GM23338 (cell line): Measurements from ENCODE around the gene FCHSD2. TPM values are rescaled to one million over a fixed set of nuclear protein-coding genes. Genes with fewer than 3 reads are reported as not detected.

Source experiments
- ATAC-seq: fragments of 200-7000 bp; cut with Tn5 transposase; 3 replicates; pipeline ENCODE4 v1.9.1; 2020
- DNase-seq: peaks from one replicate; pipeline ENCODE4 v3.0.0-alpha.2; 2015; ENCODE audit warnings: low spot score
- H2AFZ ChIP-seq: fragments of 200-600 bp; sonication (generic); 2 replicates; pipeline ENCODE4 v1.8.0; 2016; ENCODE audit warnings: antibody characterized with exemption, mild to moderate bottlenecking, moderate library complexity
- H3F3A ChIP-seq: fragments of 200-600 bp; sonication (generic); replicated peaks from 2 replicates; pipeline ENCODE4 v1.8.0; 2017; ENCODE audit warnings: antibody characterized with exemption, mixed run types, low read depth
- H3K27ac ChIP-seq: fragments of 200-600 bp; sonication (generic); 2 replicates; pipeline ENCODE4 v1.6.1; 2016; ENCODE audit warnings: low read depth
- H3K27me3 ChIP-seq: fragments of 200-600 bp; sonication (generic); 2 replicates; pipeline ENCODE4 v1.8.0; 2016; ENCODE audit warnings: mild to moderate bottlenecking, mixed run types, moderate library complexity; ENCODE audit not compliant: insufficient read depth
- H3K36me3 ChIP-seq: fragments of 200-600 bp; sonication (generic); 2 replicates; pipeline ENCODE4 v1.8.0; 2016; ENCODE audit warnings: mild to moderate bottlenecking; ENCODE audit not compliant: insufficient read depth
- H3K4me1 ChIP-seq: fragments of 200-600 bp; sonication (generic); 2 replicates; pipeline ENCODE4 v1.8.0; 2016; ENCODE audit warnings: mild to moderate bottlenecking, moderate library complexity; ENCODE audit not compliant: insufficient read depth
- H3K4me2 ChIP-seq: fragments of 200-600 bp; sonication (generic); 2 replicates; pipeline ENCODE4 v1.7.1; 2017; ENCODE audit warnings: mixed run types
- H3K4me3 ChIP-seq: fragments of 200-600 bp; sonication (generic); 2 replicates; pipeline ENCODE4 v1.6.1; 2016; ENCODE audit warnings: mixed run types
- H3K79me2 ChIP-seq: fragments of 200-600 bp; sonication (generic); replicated peaks from 2 replicates; pipeline ENCODE4 v1.8.0; 2017; ENCODE audit warnings: mild to moderate bottlenecking; ENCODE audit not compliant: insufficient read depth
- H3K9me2 ChIP-seq: fragments of 200-600 bp; sonication (generic); 2 replicates; pipeline ENCODE4 v1.8.0; 2017; ENCODE audit not compliant: insufficient read depth
- H4K20me1 ChIP-seq: fragments of 200-600 bp; sonication (generic); replicated peaks from 2 replicates; pipeline ENCODE4 v1.8.0; 2017; ENCODE audit warnings: mild to moderate bottlenecking; ENCODE audit not compliant: insufficient read depth
- H3K27ac Mint-ChIP-seq: 2 replicates; pipeline ENCODE4 v1.8.0; 2020; ENCODE audit warnings: inconsistent platforms, mild to moderate bottlenecking, moderate library complexity, mixed read lengths
- H3K27me3 Mint-ChIP-seq: 3 replicates; pipeline ENCODE4 v1.8.0; 2022; ENCODE audit warnings: low read depth, mild to moderate bottlenecking, moderate library complexity, mixed read lengths, inconsistent platforms; ENCODE audit not compliant: insufficient read depth, poor library complexity
- H3K36me3 Mint-ChIP-seq: 3 replicates; pipeline ENCODE4 v1.8.0; 2021; ENCODE audit warnings: low read depth, mild to moderate bottlenecking, inconsistent platforms, moderate library complexity, mixed read lengths
- H3K4me1 Mint-ChIP-seq: 3 replicates; pipeline ENCODE4 v1.8.0; 2020; ENCODE audit warnings: mild to moderate bottlenecking, inconsistent platforms, mixed read lengths
- H3K4me3 Mint-ChIP-seq: 3 replicates; pipeline ENCODE4 v1.8.0; 2021; ENCODE audit warnings: moderate library complexity, mild to moderate bottlenecking, inconsistent platforms, mixed read lengths
- H3K9me3 Mint-ChIP-seq: 3 replicates; pipeline ENCODE4 v1.8.0; 2020; ENCODE audit warnings: moderate library complexity, mild to moderate bottlenecking, inconsistent platforms, mixed read lengths
- CREB1 ChIP-seq: fragments of 250-450 bp; sonication (Bioruptor Pico); IDR thresholded peaks from 2 replicates; pipeline ENCODE4 v1.5.0; 2020; ENCODE audit warnings: low read depth, mild to moderate bottlenecking, moderate library complexity
- CTCF ChIP-seq, 2 experiments: fragments of 200-600 bp in 1 of 2; sonication (generic) in 1 of 2; conservative IDR thresholded peaks; 2 replicates each; pipeline versions ENCODE4 v1.5.1 to v1.6.1; 2016 to 2017; ENCODE audit warnings: antibody characterized with exemption in 2 of 2, low read depth in 2 of 2, mild to moderate bottlenecking in 2 of 2, moderate library complexity in 1 of 2
- ETS1 ChIP-seq: IDR thresholded peaks from 2 replicates; pipeline ENCODE4 v1.6.1; 2016; ENCODE audit warnings: antibody characterized with exemption
- EZH2 ChIP-seq: fragments of 200-600 bp; sonication (generic); IDR thresholded peaks from one replicate; pipeline ENCODE4 v1.8.0; 2017; ENCODE audit warnings: antibody characterized with exemption, mild to moderate bottlenecking, low read depth; ENCODE audit not compliant: unreplicated experiment
- JUNB ChIP-seq: IDR thresholded peaks from one replicate; pipeline ENCODE4 v1.6.1; 2016; ENCODE audit warnings: antibody characterized with exemption; ENCODE audit not compliant: unreplicated experiment
- NANOG ChIP-seq: IDR thresholded peaks from 2 replicates; pipeline ENCODE4 v1.6.1; 2016; ENCODE audit warnings: antibody characterized with exemption, borderline replicate concordance
- POLR2AphosphoS5 ChIP-seq: IDR thresholded peaks from 2 replicates; pipeline ENCODE4 v1.6.1; 2016; ENCODE audit warnings: antibody characterized with exemption, low read depth
- REST ChIP-seq: IDR thresholded peaks from one replicate; pipeline ENCODE4 v1.6.1; 2018; ENCODE audit warnings: antibody characterized with exemption; ENCODE audit not compliant: unreplicated experiment
- STAT1 ChIP-seq: IDR thresholded peaks from one replicate; pipeline ENCODE4 v1.6.1; 2016; ENCODE audit warnings: antibody characterized with exemption; ENCODE audit not compliant: unreplicated experiment
- ZNF114 ChIP-seq: fragments of 250-450 bp; sonication (Bioruptor Pico); IDR thresholded peaks from 2 replicates; pipeline ENCODE4 v1.5.0; 2020; ENCODE audit warnings: mild to moderate bottlenecking, moderate library complexity
- ZNF331 ChIP-seq: fragments of 250-450 bp; sonication (Bioruptor Pico); IDR thresholded peaks from 2 replicates; pipeline ENCODE4 v1.5.0; 2020; ENCODE audit warnings: low read depth, mild to moderate bottlenecking, moderate library complexity
- ZNF462 ChIP-seq: fragments of 250-450 bp; sonication (Bioruptor Pico); IDR thresholded peaks from 2 replicates; pipeline ENCODE4 v1.5.0; 2020; ENCODE audit warnings: mild to moderate bottlenecking, moderate library complexity
- polyA plus RNA-seq: library from polyadenylated mRNA; unstranded; fragments of >200 nt; fragmentation: Nextera tagmentation; extraction: Ambion mirVana; gene quantifications from 2 replicates; pipeline ENCODE4 v1.2.1, GENCODE V29; 2016
- total RNA-seq: library from RNA; depleted of rRNA; stranded (reverse); fragments of >200 nt; shearing (Covaris generic); gene quantifications from 2 replicates; pipeline ENCODE4 v1.2.3, GENCODE V29; 2014

FCHSD2 gene
- total and polyA plus RNA-seq, 2 experiments from 2014 or later = 3.6 to 5.2 TPM

GRCh38 chr11:72929256-72929655 lies 212.9 kb downstream of the FCHSD2 start (continued):
- no peak for TF ChIP-seq ZNF331 (CRISPR knock-in tag)
- no peak for TF ChIP-seq ZNF114 (CRISPR knock-in tag)
- no peak for TF ChIP-seq EZH2
- TF ChIP-seq STAT1 = no peak
- TF ChIP-seq ETS1 = no peak
- TF ChIP-seq POLR2AphosphoS5 = no peak

GRCh38 chr11:72927380-72927779 lies 214.7 kb downstream of the FCHSD2 start:
- H3K9me2 ChIP-seq = no peaks in the 10 kb centered on the region
- Mint-ChIP-seq H3K9me3 (no peaks in the 10 kb centered on the region), H3K27ac (no peak overlapping the region), H3K4me3 (no peak overlapping the region), H3K4me1 (peaks cover 10% of the 10 kb centered on the region), H3K27me3 (no peaks in the 10 kb centered on the region), H3K36me3 (no peaks in the 10 kb centered on the region)
- H3F3A ChIP-seq = no peaks in the 10 kb centered on the region
- DNase-seq = no peak
- H3K4me1 ChIP-seq = peaks cover 11% of the 10 kb centered on the region; the same call in 1 of the 2 replicates
- H4K20me1 ChIP-seq = no peaks in the 10 kb centered on the region
- H3K27ac ChIP-seq = no peak overlapping the region
- no peak overlapping the region for H2AFZ ChIP-seq
- H3K4me2 ChIP-seq = no peak overlapping the region
- ATAC-seq = no peak
- no peak overlapping the region for H3K4me3 ChIP-seq
- no peaks in the 10 kb centered on the region for H3K27me3 ChIP-seq
- H3K36me3 ChIP-seq = no peaks in the 10 kb centered on the region
- no peaks in the 10 kb centered on the region for H3K79me2 ChIP-seq
- TF ChIP-seq JUNB = no peak
- no peak for TF ChIP-seq REST
- no peak for TF ChIP-seq CREB1 (CRISPR knock-in tag)
- no peak for TF ChIP-seq ETS1
- no peak for TF ChIP-seq NANOG
- TF ChIP-seq CTCF (conservative IDR thresholded peaks at IDR 0.05; ENCODE audit: low read depth in 2 of 2) = no peak
- no peak for TF ChIP-seq ZNF462
- TF ChIP-seq POLR2AphosphoS5 = no peak
- TF ChIP-seq EZH2 = no peak
- no peak for TF ChIP-seq ZNF114 (CRISPR knock-in tag)
